Endothelial cell of umbilical vein (primary cell): Measurements from ENCODE around the gene DCTD. TPM values are rescaled to one million over a fixed set of nuclear protein-coding genes. Genes with fewer than 3 reads are reported as not detected.

ENCODE experiments used
- BruUV-seq: library from RNA; stranded (reverse); fragments of 400-500 nt; replicated peaks from 2 replicates; lab custom pipeline; 2021; lab: Mats Ljungman, UMichigan
- CTCF ChIA-PET: fragments of 300-600, 350-600 bp; sonication (Branson Sonifier 250); formaldehyde crosslinking; loops from one replicate; lab custom pipeline; 2021; ENCODE audit warnings: antibody characterized with exemption, inconsistent platforms; lab: Charles Lee
- POLR2A ChIA-PET: fragments of 300-600, 350-600 bp; sonication (Branson Sonifier 250); formaldehyde crosslinking; loops from one replicate; lab custom pipeline; 2021; ENCODE audit warnings: antibody characterized with exemption, inconsistent platforms; lab: Charles Lee
- DNase-seq: peaks from one replicate; pipeline ENCODE4 v3.0.0-alpha.2; 2011; ENCODE audit warnings: low read depth, low spot score
- FAIRE-seq: peaks from 2 replicates; lab custom pipeline; 2011; peaks lifted over from hg19 to GRCh38; lab: Jason Lieb, UNC
- H2AFZ ChIP-seq: 2 replicates; pipeline ENCODE4 v1.6.0; 2012; ENCODE audit warnings: low read depth, low read length, control low read depth, inconsistent platforms
- H3K27ac ChIP-seq: 2 replicates; pipeline ENCODE4 v1.5.1; 2011; ENCODE audit warnings: low read depth, mild to moderate bottlenecking, control low read depth, low read length, moderate library complexity; ENCODE audit not compliant: insufficient read depth
- H3K27me3 ChIP-seq, 2 experiments: 2 replicates each; pipeline versions ENCODE4 v1.6.0 to v1.6.1; 2011; ENCODE audit warnings: low read length in 2 of 2, mixed read lengths in 1 of 2; ENCODE audit not compliant: control insufficient read depth in 2 of 2, insufficient read depth in 2 of 2
- H3K36me3 ChIP-seq, 2 experiments: 2 replicates in 1 of 2; 3 replicates in 1 of 2; pipeline ENCODE4 v1.5.1; 2011; ENCODE audit warnings: low read length in 2 of 2, mild to moderate bottlenecking in 1 of 2, moderate library complexity in 1 of 2; ENCODE audit not compliant: control insufficient read depth in 2 of 2, insufficient read depth in 2 of 2; ENCODE audit errors: extremely low read depth in 1 of 2
- H3K4me1 ChIP-seq: 3 replicates; pipeline ENCODE4 v1.5.1; 2011; ENCODE audit warnings: mild to moderate bottlenecking, low read length; ENCODE audit not compliant: control insufficient read depth, insufficient read depth; ENCODE audit errors: extremely low read depth
- H3K4me2 ChIP-seq: 2 replicates; pipeline ENCODE4 v1.6.1; 2011; ENCODE audit warnings: low read length, control low read depth, mixed read lengths; ENCODE audit not compliant: insufficient read depth
- H3K4me3 ChIP-seq, 3 experiments: fragments of 200-600 bp in 1 of 3; sonication (generic), shearing (Covaris generic) in 1 of 3; replicated peaks in 1 of 3; 2 replicates each; pipeline ENCODE4 v1.5.1; 2011 to 2016; ENCODE audit warnings: control low read depth in 3 of 3, low read length in 3 of 3, mild to moderate bottlenecking in 2 of 3, inconsistent platforms in 1 of 3, low read depth in 1 of 3, moderate library complexity in 1 of 3; ENCODE audit not compliant: insufficient read depth in 1 of 3
- H3K79me2 ChIP-seq: 2 replicates; pipeline ENCODE4 v1.6.0; 2012; ENCODE audit warnings: low read length, inconsistent platforms; ENCODE audit not compliant: control insufficient read depth, insufficient read depth
- H3K9ac ChIP-seq: replicated peaks from 2 replicates; pipeline ENCODE3; 2011; ENCODE audit warnings: low read length, control low read depth; ENCODE audit not compliant: insufficient read depth; ENCODE audit errors: extremely low read depth
- H3K9me1 ChIP-seq: replicated peaks from 3 replicates; pipeline ENCODE4 v1.6.0; 2011; ENCODE audit warnings: mild to moderate bottlenecking, low read length; ENCODE audit not compliant: control insufficient read depth, insufficient read depth; ENCODE audit errors: extremely low read depth
- H3K9me3 ChIP-seq: replicated peaks from 2 replicates; pipeline ENCODE4 v1.5.1; 2012; ENCODE audit warnings: low read length, inconsistent platforms; ENCODE audit not compliant: control insufficient read depth, insufficient read depth
- H4K20me1 ChIP-seq: replicated peaks from 2 replicates; pipeline ENCODE3; 2011; ENCODE audit warnings: mild to moderate bottlenecking, low read length; ENCODE audit not compliant: control insufficient read depth, insufficient read depth; ENCODE audit errors: extremely low read depth
- EZH2 ChIP-seq: IDR thresholded peaks from 2 replicates; pipeline ENCODE4 v1.6.1; 2012; ENCODE audit warnings: borderline replicate concordance, low read depth, mild to moderate bottlenecking, moderate library complexity, low read length, inconsistent platforms; ENCODE audit not compliant: severe bottlenecking
- FOS ChIP-seq: IDR thresholded peaks from 2 replicates; pipeline ENCODE4 v1.6.1; 2011; ENCODE audit warnings: mild to moderate bottlenecking, low read length, moderate library complexity, borderline replicate concordance; ENCODE audit not compliant: insufficient read depth
- GATA2 ChIP-seq: IDR thresholded peaks from 2 replicates; pipeline ENCODE4 v1.7.0; 2011; ENCODE audit warnings: low read depth, mild to moderate bottlenecking, moderate library complexity, mixed read lengths, low read length; ENCODE audit not compliant: insufficient read length, insufficient read depth
- JUN ChIP-seq: IDR thresholded peaks from 2 replicates; pipeline ENCODE4 v1.6.1; 2011; ENCODE audit warnings: borderline replicate concordance, low read depth; ENCODE audit not compliant: insufficient read length, insufficient read depth
- MYC ChIP-seq: IDR thresholded peaks from one replicate; pipeline ENCODE4 v1.6.1; 2011; ENCODE audit warnings: mild to moderate bottlenecking, low read depth, low read length
- POLR2A ChIP-seq: IDR thresholded peaks from 2 replicates; pipeline ENCODE4 v1.6.1; 2012; ENCODE audit warnings: low read depth, mild to moderate bottlenecking, control low read depth, low read length
- POLR2AphosphoS5 ChIP-seq: IDR thresholded peaks from 2 replicates; pipeline ENCODE4 v1.6.1; 2012; ENCODE audit warnings: low read depth, mild to moderate bottlenecking, control low read depth, low read length, moderate library complexity; ENCODE audit not compliant: insufficient read depth
- dilution Hi-C: fragments of 300-500 bp; cut with MboI; formaldehyde crosslinking; loops from one replicate; pipeline ENCODE4 v1.15.0; 2019; ENCODE audit warnings: low sequenced_read_pairs; ENCODE audit not compliant: extremely low pct_ligation_motif_present
- intact Hi-C: fragments of 100-400 bp; cut with micrococcal nuclease; formaldehyde crosslinking; loops from one replicate; pipeline ENCODE4 v1.10.0; 2022
- polyA plus RNA-seq, 4 experiments: library from polyadenylated mRNA; depleted of rRNA in 3 of 4; stranded (reverse) in 3 of 4; unstranded in 1 of 4; fragments of >200 nt; gene quantifications; 2 replicates each; pipeline versions ENCODE4 v1.2.1 to v1.2.3, GENCODE V29; 2011 to 2012; ENCODE audit warnings: missing spikeins in 1 of 4
- total RNA-seq: library from RNA; stranded (reverse); gene quantifications from 2 replicates; pipeline ENCODE4 v1.2.3, GENCODE V29; 2021
- TF ChIP-seq, protein P1 (sequence below): IDR thresholded peaks from 2 replicates; pipeline ENCODE4 v1.6.1; 2011; ENCODE audit not compliant: insufficient read depth, insufficient read length
- TF ChIP-seq, protein P2 (sequence below), 2 donors: IDR thresholded peaks; 1 replicate in 1 of 2; 2 replicates in 1 of 2; pipeline ENCODE4 v1.5.1; 2011; ENCODE audit warnings: low read length in 2 of 2, mild to moderate bottlenecking in 2 of 2, moderate library complexity in 2 of 2, control low read depth in 1 of 2, inconsistent platforms in 1 of 2, low read depth in 1 of 2; ENCODE audit not compliant: insufficient read depth in 1 of 2; ENCODE audit errors: extremely low read depth in 1 of 2

The DCTD gene
- total and polyA plus RNA-seq, 2 donors (not counting 3 experiments of a cell fraction or from before 2014, with no cell fraction given), result 105 to 111 TPM

DNA sequence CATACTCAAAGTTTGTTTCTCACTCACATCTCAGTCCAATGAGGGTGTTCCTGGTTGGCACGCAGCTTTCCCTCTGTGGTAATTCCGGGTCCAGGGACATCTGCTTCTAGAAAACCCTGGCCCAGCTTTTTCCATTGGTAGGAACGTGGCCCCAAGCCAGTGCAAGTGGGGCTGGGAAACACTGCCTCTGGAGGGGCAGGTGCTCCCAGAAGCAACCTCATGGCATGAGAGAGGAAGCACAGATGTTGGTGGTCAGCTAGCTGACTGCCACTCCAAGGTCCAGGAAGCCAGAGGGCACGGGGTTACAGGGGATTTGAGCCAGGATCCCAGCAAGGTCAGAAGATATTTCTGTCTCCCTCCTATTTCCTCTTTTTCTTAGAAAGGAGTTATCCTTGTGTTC lies 47.5 kb downstream of the DCTD start:
- H3K9ac ChIP-seq, result no peak overlapping the region
- no peaks in the 10 kb centered on the region for H3K9me3 ChIP-seq
- H3K4me1 ChIP-seq, result no peaks in the 10 kb centered on the region
- H2AFZ ChIP-seq, result no peak overlapping the region
- no peaks in the 10 kb centered on the region for H4K20me1 ChIP-seq
- dilution Hi-C loops, result no loop called here
- H3K36me3 ChIP-seq, result no peaks in the 10 kb centered on the region
- H3K9me1 ChIP-seq, result no peaks in the 10 kb centered on the region
- BruUV-seq, result no TSS peak
- peaks cover 2 to 4% of the 10 kb centered on the region in 2 experiments for H3K27me3 ChIP-seq
- H3K27ac ChIP-seq, result no peak overlapping the region
- intact Hi-C loops, result no loop called here
- POLR2A ChIA-PET, result no interaction called here
- H3K4me2 ChIP-seq, result no peak overlapping the region
- no peaks in the 10 kb centered on the region for H3K79me2 ChIP-seq
- no peak for DNase-seq
- CTCF ChIA-PET, result interaction anchor here (0.9 kb wide), 1 partner anchor 39 kb away, joined by 3 read pairs; no protein-coding TSS in a partner anchor
- no peak for TF ChIP-seq EZH2
- TF ChIP-seq POLR2A, result no peak
- TF ChIP-seq, protein P1, sequence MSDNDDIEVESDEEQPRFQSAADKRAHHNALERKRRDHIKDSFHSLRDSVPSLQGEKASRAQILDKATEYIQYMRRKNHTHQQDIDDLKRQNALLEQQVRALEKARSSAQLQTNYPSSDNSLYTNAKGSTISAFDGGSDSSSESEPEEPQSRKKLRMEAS, result no peak
- TF ChIP-seq, protein P2, sequence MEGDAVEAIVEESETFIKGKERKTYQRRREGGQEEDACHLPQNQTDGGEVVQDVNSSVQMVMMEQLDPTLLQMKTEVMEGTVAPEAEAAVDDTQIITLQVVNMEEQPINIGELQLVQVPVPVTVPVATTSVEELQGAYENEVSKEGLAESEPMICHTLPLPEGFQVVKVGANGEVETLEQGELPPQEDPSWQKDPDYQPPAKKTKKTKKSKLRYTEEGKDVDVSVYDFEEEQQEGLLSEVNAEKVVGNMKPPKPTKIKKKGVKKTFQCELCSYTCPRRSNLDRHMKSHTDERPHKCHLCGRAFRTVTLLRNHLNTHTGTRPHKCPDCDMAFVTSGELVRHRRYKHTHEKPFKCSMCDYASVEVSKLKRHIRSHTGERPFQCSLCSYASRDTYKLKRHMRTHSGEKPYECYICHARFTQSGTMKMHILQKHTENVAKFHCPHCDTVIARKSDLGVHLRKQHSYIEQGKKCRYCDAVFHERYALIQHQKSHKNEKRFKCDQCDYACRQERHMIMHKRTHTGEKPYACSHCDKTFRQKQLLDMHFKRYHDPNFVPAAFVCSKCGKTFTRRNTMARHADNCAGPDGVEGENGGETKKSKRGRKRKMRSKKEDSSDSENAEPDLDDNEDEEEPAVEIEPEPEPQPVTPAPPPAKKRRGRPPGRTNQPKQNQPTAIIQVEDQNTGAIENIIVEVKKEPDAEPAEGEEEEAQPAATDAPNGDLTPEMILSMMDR (IDR thresholded peaks at IDR 0.05; ENCODE audit: extremely low read depth in 1 of 2, insufficient read depth in 1 of 2, low read depth in 1 of 2, low read length in 2 of 2), result no peak
- no peak for TF ChIP-seq FOS
- TF ChIP-seq GATA2, result no peak
- TF ChIP-seq JUN, result no peak
- TF ChIP-seq POLR2AphosphoS5, result no peak
- no peak for TF ChIP-seq MYC
- no peak for FAIRE-seq
- H3K4me3 ChIP-seq, result no peak overlapping the region
